Mesenchymal stem cell (in vitro differentiated cells and primary cell): ENCODE data around the gene UBR3.

Experiments
- DNase-seq: peaks from one replicate; pipeline ENCODE4 v3.0.0-alpha.2; 2013
- H2AFZ ChIP-seq: one replicate; pipeline ENCODE4 v1.6.1; 2013; ENCODE audit warnings: low read depth, mild to moderate bottlenecking, control low read depth, inconsistent platforms, low read length, moderate library complexity
- H2AK5ac ChIP-seq: 2 replicates; pipeline ENCODE4 v1.6.1; 2013; ENCODE audit warnings: low read length, moderate library complexity, mild to moderate bottlenecking, inconsistent platforms; ENCODE audit not compliant: severe bottlenecking
- H2BK120ac ChIP-seq: one replicate; pipeline ENCODE4 v1.6.1; 2013; ENCODE audit warnings: low read depth, mild to moderate bottlenecking, inconsistent platforms, low read length, moderate library complexity
- H2BK12ac ChIP-seq, 2 experiments: one replicate each; pipeline ENCODE4 v1.6.1; 2013; ENCODE audit warnings: inconsistent platforms in 2 of 2, low read length in 2 of 2, mild to moderate bottlenecking in 2 of 2, moderate library complexity in 2 of 2, control low read depth in 1 of 2
- H2BK15ac ChIP-seq: one replicate; pipeline ENCODE4 v1.6.1; 2013; ENCODE audit warnings: mild to moderate bottlenecking, low read depth, inconsistent platforms; ENCODE audit not compliant: poor library complexity, severe bottlenecking
- H2BK5ac ChIP-seq: 2 replicates; pipeline ENCODE4 v1.6.1; 2013; ENCODE audit warnings: low read depth, mild to moderate bottlenecking, low read length, control low read depth, inconsistent platforms; ENCODE audit not compliant: poor library complexity, severe bottlenecking
- H3K14ac ChIP-seq, 2 experiments: one replicate each; pipeline ENCODE4 v1.6.1; 2013; ENCODE audit warnings: inconsistent platforms in 2 of 2, low read length in 2 of 2, control low read depth in 1 of 2, mild to moderate bottlenecking in 1 of 2, moderate library complexity in 1 of 2
- H3K18ac ChIP-seq, 2 experiments: one replicate each; pipeline ENCODE4 v1.6.1; 2013; ENCODE audit warnings: inconsistent platforms in 2 of 2, low read length in 2 of 2, control low read depth in 1 of 2, low read depth in 1 of 2, mild to moderate bottlenecking in 1 of 2
- H3K23ac ChIP-seq, 2 experiments: one replicate each; pipeline ENCODE4 v1.6.1; 2013; ENCODE audit warnings: inconsistent platforms in 2 of 2, low read length in 2 of 2, mild to moderate bottlenecking in 2 of 2, moderate library complexity in 2 of 2, control low read depth in 1 of 2
- H3K27ac ChIP-seq: 2 replicates; pipeline ENCODE4 v1.5.1; 2013; ENCODE audit warnings: mild to moderate bottlenecking, moderate library complexity, low read length, control low read depth, inconsistent platforms; ENCODE audit not compliant: poor library complexity, severe bottlenecking
- H3K27me3 ChIP-seq, 2 experiments: 2 replicates each; pipeline versions ENCODE4 v1.6.1 to v1.7.0; 2013; ENCODE audit warnings: low read length in 2 of 2, mild to moderate bottlenecking in 2 of 2, moderate library complexity in 2 of 2, control low read depth in 1 of 2, inconsistent platforms in 1 of 2; ENCODE audit not compliant: control insufficient read depth in 1 of 2, insufficient read depth in 1 of 2
- H3K36me3 ChIP-seq, 2 experiments: 2 replicates each; pipeline versions ENCODE4 v1.6.1 to v1.7.0; 2013; ENCODE audit warnings: low read length in 2 of 2, control low read depth in 1 of 2, inconsistent platforms in 1 of 2, low read depth in 1 of 2, mild to moderate bottlenecking in 1 of 2; ENCODE audit not compliant: insufficient read depth in 2 of 2, control insufficient read depth in 1 of 2
- H3K4ac ChIP-seq, 2 experiments: one replicate each; pipeline ENCODE4 v1.6.1; 2013; ENCODE audit warnings: inconsistent platforms in 2 of 2, low read length in 2 of 2, mild to moderate bottlenecking in 2 of 2, moderate library complexity in 2 of 2, control low read depth in 1 of 2, low read depth in 1 of 2
- H3K4me1 ChIP-seq: 2 replicates; pipeline ENCODE4 v1.6.1; 2013; ENCODE audit warnings: low read depth, low read length, control low read depth; ENCODE audit not compliant: control insufficient read depth, insufficient read depth
- H3K4me2 ChIP-seq: 2 replicates; pipeline ENCODE4 v1.6.1; 2013; ENCODE audit warnings: low read length, mild to moderate bottlenecking, inconsistent platforms; ENCODE audit not compliant: poor library complexity, severe bottlenecking
- H3K4me3 ChIP-seq, 2 experiments: 2 replicates each; pipeline versions ENCODE4 v1.5.1 to v1.7.0; 2013; ENCODE audit warnings: low read length in 2 of 2, mild to moderate bottlenecking in 2 of 2, control low read depth in 1 of 2, low read depth in 1 of 2; ENCODE audit not compliant: insufficient read depth in 1 of 2
- H3K79me1 ChIP-seq: replicated peaks from 2 replicates; pipeline ENCODE4 v1.6.1; 2013; ENCODE audit warnings: mild to moderate bottlenecking, control low read depth, low read length, inconsistent platforms; ENCODE audit not compliant: poor library complexity, severe bottlenecking
- H3K9ac ChIP-seq: 2 replicates; pipeline ENCODE4 v1.7.0; 2013; ENCODE audit warnings: mild to moderate bottlenecking, low read length, moderate library complexity
- H3K9me3 ChIP-seq: 2 replicates; pipeline ENCODE4 v1.7.0; 2013; ENCODE audit warnings: mild to moderate bottlenecking, low read length; ENCODE audit not compliant: control insufficient read depth
- H4K8ac ChIP-seq: one replicate; pipeline ENCODE4 v1.6.1; 2013; ENCODE audit warnings: inconsistent platforms, mild to moderate bottlenecking, low read length, moderate library complexity
- H4K91ac ChIP-seq: one replicate; pipeline ENCODE4 v1.6.1; 2013; ENCODE audit warnings: mild to moderate bottlenecking, low read length, inconsistent platforms
- WGBS: methylation state at CpG from one replicate; pipeline ENCODE4 v1.1.7; 2013; ENCODE audit warnings: mixed read lengths; 5-methylcytosine and 5-hydroxymethylcytosine counted together

The UBR3 gene

GRCh38 chr2:169982929-169983328, 155.7 kb downstream of the UBR3 start:
- Histone ChIP-seq H3K79me1 (peaks cover 2% of the 10 kb centered on the region), H3K27ac (no peak overlapping the region), H4K8ac (no peak overlapping the region), H2BK120ac (no peak overlapping the region), H2BK12ac (no peak overlapping the region), H3K4me3 (no peak overlapping the region), H3K36me3 (peaks cover 4 to 28% of the 10 kb centered on the region in 2 experiments), H3K14ac (no peak overlapping the region), H3K27me3 (no peaks in the 10 kb centered on the region), H3K18ac (no peak overlapping the region), H3K4me2 (no peak overlapping the region), H3K23ac (no peak overlapping the region), H3K4ac (no peak overlapping the region), H3K9ac (no peak overlapping the region), H2AK5ac (no peak overlapping the region), H2AFZ (no peak overlapping the region), H3K4me1 (no peaks in the 10 kb centered on the region), H3K9me3 (peaks cover under 1% of the 10 kb centered on the region), H4K91ac (no peak overlapping the region), H2BK15ac (no peak overlapping the region), H2BK5ac (no peak overlapping the region)
- WGBS = 0% methylated on average over 1 of the region's 1 CpG
- no peak for DNase-seq

- H3K27me3 ChIP-seq = no peaks in the 10 kb centered on the region
- no peak overlapping the region for H3K27ac ChIP-seq
- H2BK5ac ChIP-seq = no peak overlapping the region
- no peak overlapping the region for H3K4me2 ChIP-seq
- H3K4me1 ChIP-seq = no peaks in the 10 kb centered on the region
- H3K79me1 ChIP-seq = no peaks in the 10 kb centered on the region
- H3K18ac ChIP-seq = no peak overlapping the region
- H2BK15ac ChIP-seq = no peak overlapping the region
- no peak overlapping the region for H2AK5ac ChIP-seq
- 100% methylated on average over 1 of the region's 3 CpGs for WGBS
- H3K23ac ChIP-seq = no peak overlapping the region
- H2BK120ac ChIP-seq = no peak overlapping the region
- H3K14ac ChIP-seq = no peak overlapping the region
- no peak overlapping the region for H3K4ac ChIP-seq
- peaks cover 2 to 26% of the 10 kb centered on the region in 2 experiments for H3K36me3 ChIP-seq
- H2BK12ac ChIP-seq = no peak overlapping the region
- no peak for DNase-seq
- no peak overlapping the region for H3K4me3 ChIP-seq
- H4K8ac ChIP-seq = no peak overlapping the region
- H2AFZ ChIP-seq = no peak overlapping the region
- no peak overlapping the region for H4K91ac ChIP-seq
- H3K9ac ChIP-seq = no peak overlapping the region
- no peaks in the 10 kb centered on the region for H3K9me3 ChIP-seq
Measured at GRCh38 chr2:169983506-169983905, 156.3 kb downstream of the UBR3 start.

DNA sequence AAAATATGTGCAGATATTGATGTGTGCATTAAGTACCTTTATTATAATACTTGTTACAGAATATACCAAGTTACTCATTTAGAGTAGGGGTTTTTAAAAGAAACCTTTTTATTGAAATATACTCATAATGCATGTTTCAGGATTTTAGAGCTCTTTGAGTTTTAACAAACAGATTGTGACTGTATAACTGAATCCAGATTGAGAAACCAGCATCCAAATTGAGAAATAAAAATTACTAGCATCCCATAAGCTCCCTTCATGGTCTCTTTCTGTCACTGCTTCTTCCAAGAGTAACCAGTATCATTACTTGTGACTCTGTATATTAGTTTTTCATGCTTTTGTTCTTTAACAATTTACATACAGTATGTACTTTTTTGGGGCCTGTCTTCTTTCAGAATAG, 156.9 kb downstream of the UBR3 start:
- Histone ChIP-seq H3K9me3 (no peaks in the 10 kb centered on the region), H2BK120ac (no peak overlapping the region), H4K91ac (no peak overlapping the region), H4K8ac (no peak overlapping the region), H3K4me1 (no peaks in the 10 kb centered on the region), H2BK15ac (no peak overlapping the region), H3K4me3 (no peak overlapping the region), H3K36me3 (peaks cover 0 to 22% of the 10 kb centered on the region in 2 experiments), H3K18ac (no peak overlapping the region), H2AK5ac (no peak overlapping the region), H3K79me1 (no peaks in the 10 kb centered on the region), H2AFZ (no peak overlapping the region), H3K27ac (no peak overlapping the region), H3K4ac (no peak overlapping the region), H3K27me3 (no peaks in the 10 kb centered on the region), H3K9ac (no peak overlapping the region), H3K23ac (no peak overlapping the region), H3K4me2 (no peak overlapping the region), H2BK5ac (no peak overlapping the region), H3K14ac (no peak overlapping the region), H2BK12ac (no peak overlapping the region)
- DNase-seq = no peak

DNA sequence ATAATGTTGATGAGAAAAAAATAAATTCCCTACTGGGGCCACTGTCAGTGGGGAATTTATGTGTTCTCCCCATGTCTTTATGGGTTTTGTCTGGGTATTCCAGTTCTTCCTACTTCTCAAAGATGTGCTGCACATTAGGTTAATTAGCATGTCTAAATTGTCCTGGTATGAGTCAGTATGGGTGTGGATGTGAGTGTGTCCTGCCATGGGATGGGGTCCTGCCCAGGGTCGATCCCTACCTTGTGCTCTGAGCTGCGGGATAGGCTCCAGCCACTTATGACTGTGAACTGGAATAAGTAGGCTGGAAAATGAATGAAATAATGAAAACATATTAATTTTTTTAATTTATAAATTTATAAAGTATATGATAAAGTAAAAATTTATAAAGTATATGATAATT, 167.5 kb downstream of the UBR3 start:
- Histone ChIP-seq H3K36me3 (peaks cover 7 to 27% of the 10 kb centered on the region in 2 experiments), H3K27ac (no peak overlapping the region), H3K4me2 (no peak overlapping the region), H2AK5ac (no peak overlapping the region), H3K18ac (no peak overlapping the region), H4K91ac (no peak overlapping the region), H3K14ac (no peak overlapping the region), H3K4me3 (no peak overlapping the region), H2AFZ (no peak overlapping the region), H3K79me1 (peaks cover 3% of the 10 kb centered on the region), H4K8ac (no peak overlapping the region), H3K23ac (no peak overlapping the region), H3K4me1 (no peaks in the 10 kb centered on the region), H3K9me3 (no peaks in the 10 kb centered on the region), H2BK5ac (no peak overlapping the region), H2BK120ac (no peak overlapping the region), H2BK15ac (no peak overlapping the region), H3K9ac (no peak overlapping the region), H2BK12ac (no peak overlapping the region), H3K27me3 (no peaks in the 10 kb centered on the region), H3K4ac (no peak overlapping the region)
- DNase-seq = no peak
- 100% methylated on average over 1 of the region's 2 CpGs for WGBS
